Endothelial cell (in vitro differentiated cells): ENCODE measurements around the gene SMCO4. TPM values are rescaled to one million over a fixed set of nuclear protein-coding genes. Genes with fewer than 3 reads are reported as not detected.

Source experiments
- DNase-seq: peaks from one replicate; pipeline ENCODE4 v3.0.0; 2021; ENCODE audit warnings: low spot score
- H3K27ac Mint-ChIP-seq: one replicate; pipeline ENCODE4 v1.8.0; 2021; ENCODE audit warnings: mixed read lengths, inconsistent platforms; ENCODE audit not compliant: unreplicated experiment
- H3K27me3 Mint-ChIP-seq: one replicate; pipeline ENCODE4 v1.8.0; 2021; ENCODE audit warnings: mild to moderate bottlenecking, moderate library complexity, mixed read lengths, inconsistent platforms; ENCODE audit not compliant: unreplicated experiment
- H3K36me3 Mint-ChIP-seq: one replicate; pipeline ENCODE4 v1.8.0; 2021; ENCODE audit warnings: mild to moderate bottlenecking, low read depth, mixed read lengths, inconsistent platforms; ENCODE audit not compliant: unreplicated experiment
- H3K4me1 Mint-ChIP-seq: one replicate; pipeline ENCODE4 v1.8.0; 2021; ENCODE audit warnings: mild to moderate bottlenecking, mixed read lengths, inconsistent platforms; ENCODE audit not compliant: unreplicated experiment
- H3K4me3 Mint-ChIP-seq: one replicate; pipeline ENCODE4 v1.8.0; 2021; ENCODE audit warnings: mild to moderate bottlenecking, mixed read lengths, inconsistent platforms; ENCODE audit not compliant: unreplicated experiment
- H3K9me3 Mint-ChIP-seq: one replicate; pipeline ENCODE4 v1.8.0; 2021; ENCODE audit warnings: mixed read lengths, inconsistent platforms; ENCODE audit not compliant: unreplicated experiment
- total RNA-seq: library from RNA; stranded (reverse); fragmentation: NEBNext Ultra II Directional; extraction: Animal tissue kit (Norgen Biotek cat#: 25700); gene quantifications from one replicate; pipeline ENCODE4 v1.2.1, GENCODE V29; 2021; ENCODE audit not compliant: unreplicated experiment
- TF ChIP-seq, protein P1 (sequence below): fragments of 200-600 bp; sonication (generic); IDR thresholded peaks from one replicate; pipeline ENCODE4 v1.5.0; 2021; ENCODE audit warnings: antibody characterized with exemption; ENCODE audit not compliant: unreplicated experiment

Gene SMCO4
- total RNA-seq, 1 donor from 2014 or later = 23.7 TPM

DNA sequence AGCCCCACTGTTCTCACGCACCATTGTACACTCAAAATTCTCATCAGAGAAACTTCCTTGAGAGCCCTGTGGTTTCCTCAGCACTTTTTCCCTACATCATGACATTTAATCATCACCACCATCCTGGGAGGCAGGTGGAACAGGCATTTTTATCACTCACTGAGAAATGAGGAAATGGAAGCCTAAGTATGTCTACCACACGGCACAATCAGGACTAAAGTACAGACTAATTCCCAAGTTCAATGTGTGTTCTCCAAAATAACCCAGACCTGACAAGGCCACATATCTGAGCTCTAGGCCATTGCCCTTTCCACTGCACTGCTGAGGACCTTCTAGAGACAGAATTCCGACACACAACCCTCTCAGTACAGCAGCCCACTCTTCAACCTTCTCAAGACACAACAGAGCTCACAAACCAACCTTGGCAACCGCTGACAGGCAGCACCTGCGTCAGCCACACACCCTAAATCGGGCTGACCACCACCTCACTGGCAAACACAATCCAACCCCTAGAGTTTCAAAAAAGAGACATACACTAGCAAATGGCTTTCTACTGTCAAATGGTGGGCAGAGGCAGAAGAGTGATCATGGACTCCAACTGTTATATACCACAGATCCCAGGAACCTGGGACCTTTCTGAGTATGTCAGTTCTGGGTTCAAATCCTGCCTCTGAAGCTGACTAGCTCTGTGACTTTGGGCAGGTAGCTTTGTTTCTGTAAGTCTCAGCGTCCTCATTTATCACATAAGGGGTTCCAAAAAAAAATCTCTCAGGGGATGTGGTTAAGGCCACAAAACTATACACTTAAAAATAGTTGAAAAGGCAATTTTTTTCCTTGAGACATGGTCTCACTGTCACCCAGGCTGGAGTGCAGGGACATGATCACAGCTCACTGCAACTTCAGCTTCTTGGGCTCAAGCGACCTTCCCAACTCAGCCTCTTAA, 16.3 kb downstream of the SMCO4 start:
- H3K4me3 Mint-ChIP-seq = no peak overlapping the region
- no peaks in the 10 kb centered on the region for H3K9me3 Mint-ChIP-seq
- peaks cover 6% of the 10 kb centered on the region for H3K36me3 Mint-ChIP-seq
- H3K27ac Mint-ChIP-seq = no peak overlapping the region
- peaks cover 4% of the 10 kb centered on the region for H3K27me3 Mint-ChIP-seq
- H3K4me1 Mint-ChIP-seq = peaks cover 58% of the 10 kb centered on the region
- TF ChIP-seq, protein P1, sequence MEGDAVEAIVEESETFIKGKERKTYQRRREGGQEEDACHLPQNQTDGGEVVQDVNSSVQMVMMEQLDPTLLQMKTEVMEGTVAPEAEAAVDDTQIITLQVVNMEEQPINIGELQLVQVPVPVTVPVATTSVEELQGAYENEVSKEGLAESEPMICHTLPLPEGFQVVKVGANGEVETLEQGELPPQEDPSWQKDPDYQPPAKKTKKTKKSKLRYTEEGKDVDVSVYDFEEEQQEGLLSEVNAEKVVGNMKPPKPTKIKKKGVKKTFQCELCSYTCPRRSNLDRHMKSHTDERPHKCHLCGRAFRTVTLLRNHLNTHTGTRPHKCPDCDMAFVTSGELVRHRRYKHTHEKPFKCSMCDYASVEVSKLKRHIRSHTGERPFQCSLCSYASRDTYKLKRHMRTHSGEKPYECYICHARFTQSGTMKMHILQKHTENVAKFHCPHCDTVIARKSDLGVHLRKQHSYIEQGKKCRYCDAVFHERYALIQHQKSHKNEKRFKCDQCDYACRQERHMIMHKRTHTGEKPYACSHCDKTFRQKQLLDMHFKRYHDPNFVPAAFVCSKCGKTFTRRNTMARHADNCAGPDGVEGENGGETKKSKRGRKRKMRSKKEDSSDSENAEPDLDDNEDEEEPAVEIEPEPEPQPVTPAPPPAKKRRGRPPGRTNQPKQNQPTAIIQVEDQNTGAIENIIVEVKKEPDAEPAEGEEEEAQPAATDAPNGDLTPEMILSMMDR = no peak
- no peak for DNase-seq

DNA sequence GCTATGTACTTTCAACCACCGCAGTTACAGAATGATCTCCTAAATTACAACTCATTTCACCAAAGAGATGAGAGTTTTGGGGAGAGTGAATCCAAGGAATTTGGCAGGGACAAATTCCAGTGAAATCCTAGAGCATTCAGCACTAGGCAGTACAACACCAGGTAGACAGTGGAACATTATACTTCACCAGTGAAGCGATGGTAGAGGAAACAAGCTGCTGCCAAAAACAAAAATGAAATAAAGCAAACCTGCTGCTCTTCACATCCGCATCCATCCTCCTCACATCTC, 16.9 kb downstream of the SMCO4 start:
- H3K27ac Mint-ChIP-seq = no peak overlapping the region
- TF ChIP-seq, protein P1 = no peak
- H3K4me1 Mint-ChIP-seq = peaks cover 55% of the 10 kb centered on the region

GRCh38 chr11:93525601-93526345, 17.4 kb downstream of the SMCO4 start:
- Mint-ChIP-seq H3K36me3 (peaks cover 4% of the 10 kb centered on the region), H3K27me3 (peaks cover 4% of the 10 kb centered on the region), H3K4me3 (no peak overlapping the region), H3K27ac (no peak overlapping the region), H3K9me3 (no peaks in the 10 kb centered on the region), H3K4me1 (peaks cover 60% of the 10 kb centered on the region)
- TF ChIP-seq, protein P1 = no peak
- no peak for DNase-seq

More for the DNA sequence above, 16.9 kb downstream of the SMCO4 start:
- Mint-ChIP-seq H3K27me3 (peaks cover 4% of the 10 kb centered on the region), H3K9me3 (no peaks in the 10 kb centered on the region), H3K36me3 (peaks cover 4% of the 10 kb centered on the region), H3K4me3 (no peak overlapping the region)
- no peak for DNase-seq

DNA sequence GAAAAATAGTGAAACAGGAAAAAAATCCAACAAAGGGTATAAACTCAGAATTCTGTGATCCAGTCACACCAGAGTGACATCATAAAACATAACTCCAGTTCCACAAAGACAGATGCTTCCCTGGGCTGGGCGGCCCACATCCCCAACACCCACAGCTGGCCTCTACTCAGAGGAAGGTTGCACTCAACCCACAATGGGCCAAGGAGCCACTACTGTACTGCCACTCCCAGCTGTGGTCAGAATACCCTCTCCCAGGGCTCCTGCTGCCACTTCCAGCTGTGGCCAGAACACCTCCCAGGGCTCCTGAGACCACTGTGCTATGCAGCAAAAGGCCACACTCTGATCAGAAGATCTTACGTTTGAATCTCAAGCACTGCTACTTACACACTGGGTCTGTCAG, 18.3 kb downstream of the SMCO4 start:
- Mint-ChIP-seq H3K4me3 (no peak overlapping the region), H3K9me3 (no peaks in the 10 kb centered on the region), H3K4me1 (peaks cover 51% of the 10 kb centered on the region), H3K27ac (no peak overlapping the region), H3K27me3 (peaks cover 2% of the 10 kb centered on the region), H3K36me3 (peaks cover 4% of the 10 kb centered on the region)
- TF ChIP-seq, protein P1 = no peak
- DNase-seq = no peak

- TF ChIP-seq, protein P1 = no peak
- peaks cover 4% of the 10 kb centered on the region for H3K36me3 Mint-ChIP-seq
- no peak overlapping the region for H3K27ac Mint-ChIP-seq
- H3K9me3 Mint-ChIP-seq = no peaks in the 10 kb centered on the region
- peaks cover 44% of the 10 kb centered on the region for H3K4me1 Mint-ChIP-seq
- H3K27me3 Mint-ChIP-seq = peaks cover 2% of the 10 kb centered on the region
- H3K4me3 Mint-ChIP-seq = no peak overlapping the region
- no peak for DNase-seq
These were observed 19.0 kb downstream of the SMCO4 start for GRCh38 chr11:93524173-93524536.
